HG03280 (cell line): ENCODE measurements around the gene USP17L11.
"Not testable (repeated sequence)": the region's sequence is repeated elsewhere in the genome, so short reads cannot be mapped to it uniquely, and the experiment has no call there.

Experiments used
- ATAC-seq: cut with Tn5 transposase; IDR thresholded peaks from one replicate; pipeline ENCODE4 v1.9.1; 2021; ENCODE audit warnings: mild to moderate bottlenecking, moderate library complexity; ENCODE audit not compliant: unreplicated experiment

Gene USP17L11, protein sequence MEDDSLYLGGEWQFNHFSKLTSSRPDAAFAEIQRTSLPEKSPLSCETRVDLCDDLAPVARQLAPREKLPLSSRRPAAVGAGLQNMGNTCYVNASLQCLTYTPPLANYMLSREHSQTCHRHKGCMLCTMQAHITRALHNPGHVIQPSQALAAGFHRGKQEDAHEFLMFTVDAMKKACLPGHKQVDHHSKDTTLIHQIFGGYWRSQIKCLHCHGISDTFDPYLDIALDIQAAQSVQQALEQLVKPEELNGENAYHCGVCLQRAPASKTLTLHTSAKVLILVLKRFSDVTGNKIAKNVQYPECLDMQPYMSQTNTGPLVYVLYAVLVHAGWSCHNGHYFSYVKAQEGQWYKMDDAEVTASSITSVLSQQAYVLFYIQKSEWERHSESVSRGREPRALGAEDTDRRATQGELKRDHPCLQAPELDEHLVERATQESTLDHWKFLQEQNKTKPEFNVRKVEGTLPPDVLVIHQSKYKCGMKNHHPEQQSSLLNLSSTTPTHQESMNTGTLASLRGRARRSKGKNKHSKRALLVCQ

DNA sequence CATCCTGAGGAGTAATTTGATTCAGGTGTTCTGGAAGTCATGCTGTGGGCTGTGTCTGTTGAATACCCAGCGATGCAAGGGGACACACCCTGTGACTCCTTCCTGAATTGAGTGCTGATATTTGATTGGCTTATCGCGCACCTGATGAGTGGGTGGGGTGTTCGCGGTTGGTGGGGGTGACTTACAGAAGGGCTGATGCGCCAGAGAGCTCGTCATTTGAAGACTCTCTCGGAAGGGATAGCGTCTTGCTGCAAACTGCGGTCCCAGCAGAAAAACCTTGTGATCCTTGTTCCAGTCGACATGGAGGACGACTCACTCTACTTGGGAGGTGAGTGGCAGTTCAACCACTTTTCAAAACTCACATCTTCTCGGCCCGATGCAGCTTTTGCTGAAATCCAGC, at the start of gene USP17L11:
Gene USP17L11, plus strand, starts transcription at position 301 of the 400 bp plus-strand sequence. Its CDS starts 0 bp downstream, at position 301.
- ATAC-seq, result not testable (repeated sequence)

DNA sequence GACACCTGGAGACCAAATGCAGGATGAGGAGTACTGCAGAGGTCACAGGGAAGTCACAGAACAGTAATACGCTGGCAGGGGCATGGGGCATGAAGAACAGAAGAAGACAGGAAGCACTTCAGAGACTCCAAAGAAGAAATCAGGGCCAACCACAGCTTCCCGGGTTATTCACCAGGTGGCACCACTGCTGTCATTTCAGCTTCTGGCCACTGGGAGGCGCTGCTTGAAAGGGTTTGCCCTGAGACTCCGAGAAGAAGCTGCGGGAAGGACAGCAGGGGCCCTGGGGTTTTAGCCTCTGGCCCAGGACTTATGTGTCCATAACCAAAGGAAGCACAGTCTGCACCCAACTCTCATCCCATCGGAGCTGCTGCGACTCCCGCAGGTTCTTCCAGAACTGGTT, 49.2 kb upstream of the USP17L11 start:
- ATAC-seq, result not testable (repeated sequence)

DNA sequence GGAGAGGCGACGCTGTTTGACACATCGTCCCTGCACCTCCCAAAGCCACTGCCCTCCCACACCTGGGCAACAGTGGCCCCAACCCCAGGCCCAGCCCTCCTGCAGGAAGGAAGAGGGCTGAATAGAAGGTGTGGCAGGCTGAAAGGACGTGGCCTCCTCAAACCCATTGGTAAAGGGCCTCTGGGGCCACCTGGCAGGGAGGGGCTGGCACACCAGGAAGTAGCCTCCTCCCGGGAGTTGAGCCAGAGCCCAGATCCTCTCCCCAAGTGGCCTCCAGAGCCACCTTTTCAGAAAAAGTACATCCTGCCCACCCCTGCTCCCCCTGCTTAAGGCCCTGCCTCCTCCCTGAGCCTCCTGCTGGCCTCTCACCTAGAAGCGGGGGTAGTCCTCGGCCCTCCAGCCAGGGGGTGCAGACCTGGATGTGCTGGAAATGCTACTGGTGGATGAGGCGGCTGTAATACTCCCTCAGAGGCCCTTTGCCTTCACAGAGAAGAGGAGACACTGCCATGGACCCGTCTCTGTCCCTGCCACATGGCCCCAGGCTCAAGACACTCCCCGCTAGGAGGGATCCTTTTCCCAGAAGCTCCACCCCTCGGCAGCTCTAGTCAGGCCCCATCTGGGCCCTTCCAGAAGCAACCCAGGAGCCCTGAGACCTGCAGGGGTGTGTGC, 45.3 kb upstream of the USP17L11 start, which contains the start of gene FAM90A26:
Gene FAM90A26, plus strand, starts transcription at position 619 of the 669 bp plus-strand sequence. CDS start 2,764 bp downstream, outside the sequence.
- ATAC-seq, result not testable (repeated sequence)

DNA sequence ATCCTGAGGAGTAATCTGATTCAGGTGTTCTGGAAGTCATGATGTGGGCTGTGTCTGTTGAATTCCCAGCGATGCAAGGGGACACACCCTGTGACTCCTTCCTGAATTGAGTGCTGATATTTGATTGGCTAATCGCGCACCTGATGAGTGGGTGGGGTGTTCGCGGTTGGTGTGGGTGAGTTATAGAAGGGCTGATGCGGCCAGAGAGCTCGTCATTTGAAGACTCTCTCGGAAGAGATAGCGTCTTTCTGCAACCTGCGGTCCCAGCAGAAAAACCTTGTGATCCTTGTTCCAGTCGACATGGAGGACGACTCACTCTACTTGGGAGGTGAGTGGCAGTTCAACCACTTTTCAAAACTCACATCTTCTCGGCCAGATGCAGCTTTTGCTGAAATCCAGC, 4.8 kb upstream of the USP17L11 start, which contains the start of gene USP17L10:
Gene USP17L10, plus strand, starts transcription at position 301 of the 400 bp plus-strand sequence. Its CDS starts 0 bp downstream, at position 301.
- not testable (repeated sequence) for ATAC-seq

DNA sequence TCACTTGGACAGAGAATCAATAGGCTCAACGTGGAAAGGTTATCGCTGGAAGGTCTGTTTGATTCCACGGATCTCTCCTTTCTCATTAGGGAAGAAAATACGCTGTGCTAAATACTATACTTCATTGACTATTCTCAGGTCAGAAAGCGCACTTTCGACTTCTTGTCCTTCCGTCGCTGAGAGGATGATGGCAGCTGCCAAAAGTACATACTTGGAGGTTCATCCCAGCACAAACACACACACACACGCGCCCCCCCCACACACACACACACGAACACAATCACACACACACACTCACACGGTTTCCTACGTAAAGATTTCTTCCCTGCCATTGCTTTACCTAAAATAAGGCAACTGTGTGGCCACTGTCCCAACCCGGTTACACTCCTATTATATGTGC, 504 bp upstream of the USP17L11 start:
- ATAC-seq, result not testable (repeated sequence)

DNA sequence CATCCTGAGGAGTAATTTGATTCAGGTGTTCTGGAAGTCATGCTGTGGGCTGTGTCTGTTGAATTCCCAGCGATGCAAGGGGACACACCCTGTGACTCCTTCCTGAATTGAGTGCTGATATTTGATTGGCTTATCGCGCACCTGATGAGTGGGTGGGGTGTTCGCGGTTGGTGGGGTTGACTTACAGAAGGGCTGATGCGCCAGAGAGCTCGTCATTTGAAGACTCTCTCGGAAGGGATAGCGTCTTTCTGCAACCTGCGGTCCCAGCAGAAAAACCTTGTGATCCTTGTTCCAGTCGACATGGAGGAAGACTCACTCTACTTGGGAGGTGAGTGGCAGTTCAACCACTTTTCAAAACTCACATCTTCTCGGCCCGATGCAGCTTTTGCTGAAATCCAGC, 4.6 kb downstream of the USP17L11 start, which contains the start of gene USP17L12:
Gene USP17L12, plus strand, starts transcription at position 301 of the 400 bp plus-strand sequence. Its CDS starts 0 bp downstream, at position 301.
- not testable (repeated sequence) for ATAC-seq

DNA sequence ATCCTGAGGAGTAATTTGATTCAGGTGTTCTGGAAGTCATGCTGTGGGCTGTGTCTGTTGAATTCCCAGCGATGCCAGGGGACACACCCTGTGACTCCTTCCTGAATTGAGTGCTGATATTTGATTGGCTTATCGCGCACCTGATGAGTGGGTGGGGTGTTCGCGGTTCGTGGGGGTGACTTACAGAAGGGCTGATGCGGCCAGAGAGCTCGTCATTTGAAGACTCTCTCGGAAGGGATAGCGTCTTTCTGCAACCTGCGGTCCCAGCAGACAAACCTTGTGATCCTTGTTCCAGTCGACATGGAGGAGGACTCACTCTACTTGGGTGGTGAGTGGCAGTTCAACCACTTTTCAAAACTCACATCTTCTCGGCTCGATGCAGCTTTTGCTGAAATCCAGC, 9.4 kb downstream of the USP17L11 start, which contains the start of gene USP17L13:
Gene USP17L13, plus strand, starts transcription at position 301 of the 400 bp plus-strand sequence. Its CDS starts 0 bp downstream, at position 301.
- not testable (repeated sequence) for ATAC-seq

DNA sequence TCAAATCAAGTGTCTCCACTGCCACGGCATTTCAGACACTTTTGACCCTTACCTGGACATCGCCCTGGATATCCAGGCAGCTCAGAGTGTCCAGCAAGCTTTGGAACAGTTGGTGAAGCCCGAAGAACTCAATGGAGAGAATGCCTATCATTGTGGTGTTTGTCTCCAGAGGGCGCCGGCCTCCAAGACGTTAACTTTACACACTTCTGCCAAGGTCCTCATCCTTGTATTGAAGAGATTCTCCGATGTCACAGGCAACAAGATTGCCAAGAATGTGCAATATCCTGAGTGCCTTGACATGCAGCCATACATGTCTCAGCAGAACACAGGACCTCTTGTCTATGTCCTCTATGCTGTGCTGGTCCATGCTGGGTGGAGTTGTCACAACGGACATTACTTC, 15.0 kb downstream of the USP17L11 start:
- ATAC-seq, result not testable (repeated sequence)

DNA sequence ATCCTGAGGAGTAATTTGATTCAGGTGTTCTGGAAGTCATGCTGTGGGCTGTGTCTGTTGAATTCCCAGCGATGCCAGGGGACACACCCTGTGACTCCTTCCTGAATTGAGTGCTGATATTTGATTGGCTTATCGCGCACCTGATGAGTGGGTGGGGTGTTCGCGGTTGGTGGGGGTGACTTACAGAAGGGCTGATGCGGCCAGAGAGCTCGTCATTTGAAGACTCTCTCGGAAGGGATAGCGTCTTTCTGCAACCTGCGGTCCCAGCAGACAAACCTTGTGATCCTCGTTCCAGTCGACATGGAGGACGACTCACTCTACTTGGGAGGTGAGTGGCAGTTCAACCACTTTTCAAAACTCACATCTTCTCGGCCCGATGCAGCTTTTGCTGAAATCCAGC, 18.9 kb downstream of the USP17L11 start, which contains the start of gene USP17L15:
Gene USP17L15, plus strand, starts transcription at position 301 of the 400 bp plus-strand sequence. Its CDS starts 0 bp downstream, at position 301.
- not testable (repeated sequence) for ATAC-seq

DNA sequence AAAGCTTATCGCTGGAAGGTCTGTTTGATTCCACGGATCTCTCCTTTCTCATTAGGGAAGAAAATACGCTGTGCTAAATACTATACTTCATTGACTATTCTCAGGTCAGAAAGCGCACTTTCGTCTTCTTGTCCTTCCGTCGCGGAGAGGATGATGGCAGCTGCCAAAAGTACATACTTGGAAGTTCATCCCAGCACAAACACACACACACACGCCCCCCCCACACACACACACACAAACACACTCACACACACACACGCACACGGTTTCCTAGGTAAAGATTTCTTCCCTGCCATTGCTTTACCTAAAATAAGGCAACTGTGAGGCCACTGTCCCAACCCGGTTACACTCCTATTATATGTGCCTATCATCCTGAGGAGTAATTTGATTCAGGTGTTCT, 23.3 kb downstream of the USP17L11 start:
- ATAC-seq, result not testable (repeated sequence)

DNA sequence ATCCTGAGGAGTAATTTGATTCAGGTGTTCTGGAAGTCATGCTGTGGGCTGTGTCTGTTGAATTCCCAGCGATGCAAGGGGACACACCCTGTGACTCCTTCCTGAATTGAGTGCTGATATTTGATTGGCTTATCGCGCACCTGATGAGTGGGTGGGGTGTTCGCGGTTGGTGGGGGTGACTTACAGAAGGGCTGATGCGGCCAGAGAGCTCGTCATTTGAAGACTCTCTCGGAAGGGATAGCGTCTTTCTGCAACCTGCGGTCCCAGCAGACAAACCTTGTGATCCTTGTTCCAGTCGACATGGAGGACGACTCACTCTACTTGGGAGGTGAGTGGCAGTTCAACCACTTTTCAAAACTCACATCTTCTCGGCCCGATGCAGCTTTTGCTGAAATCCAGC, 28.4 kb downstream of the USP17L11 start, which contains the start of gene USP17L17:
Gene USP17L17, plus strand, starts transcription at position 301 of the 400 bp plus-strand sequence. Its CDS starts 0 bp downstream, at position 301.
- ATAC-seq, result not testable (repeated sequence)

DNA sequence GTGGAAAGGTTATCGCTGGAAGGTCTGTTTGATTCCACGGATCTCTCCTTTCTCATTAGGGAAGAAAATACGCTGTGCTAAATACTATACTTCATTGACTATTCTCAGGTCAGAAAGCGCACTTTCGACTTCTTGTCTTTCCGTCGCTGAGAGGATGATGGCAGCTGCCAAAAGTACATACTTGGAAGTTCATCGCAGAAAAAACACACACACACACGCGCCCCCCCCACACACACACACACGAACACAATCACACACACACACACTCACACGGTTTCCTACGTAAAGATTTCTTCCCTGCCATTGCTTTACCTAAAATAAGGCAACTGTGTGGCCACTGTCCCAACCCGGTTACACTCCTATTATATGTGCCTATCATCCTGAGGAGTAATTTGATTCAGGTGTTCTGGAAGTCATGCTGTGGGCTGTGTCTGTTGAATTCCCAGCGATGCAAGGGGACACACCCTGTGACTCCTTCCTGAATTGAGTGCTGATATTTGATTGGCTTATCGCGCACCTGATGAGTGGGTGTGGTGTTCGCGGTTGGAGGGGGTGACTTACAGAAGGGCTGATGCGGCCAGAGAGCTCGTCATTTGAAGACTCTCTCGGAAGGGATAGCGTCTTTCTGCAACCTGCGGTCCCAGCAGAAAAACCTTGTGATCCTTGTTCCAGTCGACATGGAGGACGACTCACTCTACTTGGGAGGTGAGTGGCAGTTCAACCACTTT, 32.9 kb downstream of the USP17L11 start, which contains the start of gene USP17L18:
Gene USP17L18, plus strand, starts transcription at position 678 of the 728 bp plus-strand sequence. Its CDS starts 0 bp downstream, at position 678.
- ATAC-seq, result not testable (repeated sequence)

DNA sequence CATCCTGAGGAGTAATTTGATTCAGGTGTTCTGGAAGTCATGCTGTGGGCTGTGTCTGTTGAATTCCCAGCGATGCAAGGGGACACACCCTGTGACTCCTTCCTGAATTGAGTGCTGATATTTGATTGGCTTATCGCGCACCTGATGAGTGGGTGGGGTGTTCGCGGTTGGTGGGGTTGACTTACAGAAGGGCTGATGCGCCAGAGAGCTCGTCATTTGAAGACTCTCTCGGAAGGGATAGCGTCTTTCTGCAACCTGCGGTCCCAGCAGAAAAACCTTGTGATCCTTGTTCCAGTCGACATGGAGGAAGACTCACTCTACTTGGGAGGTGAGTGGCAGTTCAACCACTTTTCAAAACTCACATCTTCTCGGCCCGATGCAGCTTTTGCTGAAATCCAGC, 37.9 kb downstream of the USP17L11 start, which contains the start of gene USP17L19:
Gene USP17L19, plus strand, starts transcription at position 301 of the 400 bp plus-strand sequence. Its CDS starts 0 bp downstream, at position 301.
- ATAC-seq, result not testable (repeated sequence)

DNA sequence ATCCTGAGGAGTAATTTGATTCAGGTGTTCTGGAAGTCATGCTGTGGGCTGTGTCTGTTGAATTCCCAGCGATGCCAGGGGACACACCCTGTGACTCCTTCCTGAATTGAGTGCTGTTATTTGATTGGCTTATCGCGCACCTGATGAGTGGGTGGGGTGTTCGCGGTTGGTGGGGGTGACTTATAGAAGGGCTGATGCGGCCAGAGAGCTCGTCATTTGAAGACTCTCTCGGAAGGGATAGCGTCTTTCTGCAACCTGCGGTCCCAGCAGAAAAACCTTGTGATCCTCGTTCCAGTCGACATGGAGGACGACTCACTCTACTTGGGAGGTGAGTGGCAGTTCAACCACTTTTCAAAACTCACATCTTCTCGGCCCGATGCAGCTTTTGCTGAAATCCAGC, 42.6 kb downstream of the USP17L11 start, which contains the start of gene USP17L20:
Gene USP17L20, plus strand, starts transcription at position 301 of the 400 bp plus-strand sequence. Its CDS starts 0 bp downstream, at position 301.
- not testable (repeated sequence) for ATAC-seq

DNA sequence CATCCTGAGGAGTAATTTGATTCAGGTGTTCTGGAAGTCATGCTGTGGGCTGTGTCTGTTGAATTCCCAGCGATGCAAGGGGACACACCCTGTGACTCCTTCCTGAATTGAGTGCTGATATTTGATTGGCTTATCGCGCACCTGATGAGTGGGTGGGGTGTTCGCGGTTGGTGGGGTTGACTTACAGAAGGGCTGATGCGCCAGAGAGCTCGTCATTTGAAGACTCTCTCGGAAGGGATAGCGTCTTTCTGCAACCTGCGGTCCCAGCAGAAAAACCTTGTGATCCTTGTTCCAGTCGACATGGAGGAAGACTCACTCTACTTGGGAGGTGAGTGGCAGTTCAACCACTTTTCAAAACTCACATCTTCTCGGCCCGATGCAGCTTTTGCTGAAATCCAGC, 47.4 kb downstream of the USP17L11 start, which contains the start of gene USP17L21:
Gene USP17L21, plus strand, starts transcription at position 301 of the 400 bp plus-strand sequence. Its CDS starts 0 bp downstream, at position 301.
- not testable (repeated sequence) for ATAC-seq
